ENCODE data around the gene TBC1D1. TPM values are rescaled to one million over a fixed set of nuclear protein-coding genes. Genes with fewer than 3 reads are reported as not detected.

TBC1D1 gene
- total and polyA plus RNA-seq, 2 donors (not counting 3 experiments of a cell fraction or from before 2014, with no cell fraction given) = 63.5 to 116 TPM

- no TSS peak for BruUV-seq (replicated peaks)
- DNase-seq (ENCODE audit: low read depth, low spot score) (no peak), FAIRE-seq (no peak)
- POLR2A ChIA-PET = no interaction called here
- Histone ChIP-seq H4K20me1 (replicated peaks; ENCODE audit: control insufficient read depth, extremely low read depth, insufficient read depth, low read length) (no peaks in the 10 kb centered on the region), H3K27ac (ENCODE audit: insufficient read depth, low read depth, low read length) (no peak overlapping the region), H3K9ac (replicated peaks; ENCODE audit: extremely low read depth, insufficient read depth, low read length) (no peak overlapping the region), H3K9me3 (replicated peaks; ENCODE audit: control insufficient read depth, insufficient read depth, low read length) (no peaks in the 10 kb centered on the region), H3K4me1 (ENCODE audit: control insufficient read depth, extremely low read depth, insufficient read depth, low read length) (no peaks in the 10 kb centered on the region), H3K4me2 (ENCODE audit: insufficient read depth, low read length) (no peak overlapping the region), H3K27me3 (ENCODE audit: control insufficient read depth in 2 of 2, insufficient read depth in 2 of 2, low read length in 2 of 2) (no peaks in the 10 kb centered on the region), H2AFZ (ENCODE audit: low read depth, low read length) (no peak overlapping the region), H3K36me3 (ENCODE audit: control insufficient read depth in 2 of 2, extremely low read depth in 1 of 2, insufficient read depth in 2 of 2, low read length in 2 of 2) (no peaks in the 10 kb centered on the region), H3K4me3 (replicated peaks in 1 of 3; ENCODE audit: insufficient read depth in 1 of 3, low read depth in 1 of 3, low read length in 3 of 3) (no peak overlapping the region), H3K79me2 (ENCODE audit: control insufficient read depth, insufficient read depth, low read length) (no peaks in the 10 kb centered on the region), H3K9me1 (replicated peaks; ENCODE audit: control insufficient read depth, extremely low read depth, insufficient read depth, low read length) (no peaks in the 10 kb centered on the region)
- TF ChIP-seq GATA2 (IDR thresholded peaks at IDR 0.05; ENCODE audit: insufficient read depth, insufficient read length, low read depth, low read length) (no peak), EZH2 (IDR thresholded peaks at IDR 0.05; ENCODE audit: borderline replicate concordance, low read depth, low read length, severe bottlenecking) (no peak), MYC (IDR thresholded peaks at IDR 0.05; ENCODE audit: low read depth, low read length) (no peak), POLR2AphosphoS5 (IDR thresholded peaks at IDR 0.05; ENCODE audit: insufficient read depth, low read depth, low read length) (no peak), FOS (IDR thresholded peaks at IDR 0.05; ENCODE audit: borderline replicate concordance, insufficient read depth, low read length) (no peak), MAX (IDR thresholded peaks at IDR 0.05; ENCODE audit: insufficient read depth, insufficient read length) (no peak), JUN (IDR thresholded peaks at IDR 0.05; ENCODE audit: borderline replicate concordance, insufficient read depth, insufficient read length, low read depth) (no peak), CTCF (IDR thresholded peaks at IDR 0.05; ENCODE audit: extremely low read depth in 1 of 2, insufficient read depth in 1 of 2, low read depth in 1 of 2, low read length in 2 of 2) (no peak), POLR2A (IDR thresholded peaks at IDR 0.05; ENCODE audit: low read depth, low read length) (no peak)
- dilution Hi-C loops (cut with MboI; ENCODE audit: extremely low pct_ligation_motif_present, low sequenced_read_pairs) = no loop called here
- intact Hi-C loops (cut with micrococcal nuclease) = no loop called here
- CTCF ChIA-PET = interaction anchor here (1.3 kb wide), 1 partner anchor 11 kb away, joined by 4 read pairs; no protein-coding TSS in a partner anchor
Measured at GRCh38 chr4:38145033-38145678, 254.3 kb downstream of the TBC1D1 start.

All from endothelial cell of umbilical vein (primary cell).